ENCODE measurements around the gene VPS52. TPM values are rescaled to one million over a fixed set of nuclear protein-coding genes. Genes with fewer than 3 reads are reported as not detected.

The VPS52 gene
- total and polyA plus RNA-seq, 2 donors (not counting 1 experiment from before 2014, with no cell fraction given), result 100 to 144 TPM

Small RNA genes within 50 kb of the gene (small RNA-seq; reads per million reads assigned to genes)
- gene MIR219A1 (ENCODE audit: insufficient read length, low read depth, low replicate concordance), result not detected

Other genes starting within 250 kb of the VPS52 start
- gene HLA-DPA1, start 198.2 kb downstream of the VPS52 start, total RNA-seq, result 665 and 702 TPM in 2 replicates
- gene HLA-DPA1, start 198.2 kb downstream of the VPS52 start, polyA plus RNA-seq, result 559 and 2,256 TPM in 2 replicates
- gene HLA-DPB1, start 195.9 kb downstream of the VPS52 start, total RNA-seq, result 1,068 and 1,104 TPM in 2 replicates
- 921 and 1,578 TPM in 2 replicates for gene HLA-DPB1, start 195.9 kb downstream of the VPS52 start, polyA plus RNA-seq
- 0.39 and 0.66 TPM in 2 replicates for gene COL11A2, start 79.4 kb downstream of the VPS52 start, total RNA-seq
- gene COL11A2, start 79.4 kb downstream of the VPS52 start, polyA plus RNA-seq, result 0.82 and 0.88 TPM in 2 replicates
- 94.1 and 99.9 TPM in 2 replicates for gene RXRB, start 71.2 kb downstream of the VPS52 start, total RNA-seq
- gene RXRB, start 71.2 kb downstream of the VPS52 start, polyA plus RNA-seq, result 82.3 and 88.3 TPM in 2 replicates
- 26.1 and 29.6 TPM in 2 replicates for gene SLC39A7, start 71.0 kb downstream of the VPS52 start, total RNA-seq
- gene SLC39A7, start 71.0 kb downstream of the VPS52 start, polyA plus RNA-seq, result 18.7 and 22.2 TPM in 2 replicates
- gene HSD17B8, start 67.2 kb downstream of the VPS52 start, total RNA-seq, result 10.8 and 12.9 TPM in 2 replicates
- gene HSD17B8, start 67.2 kb downstream of the VPS52 start, polyA plus RNA-seq, result 12.8 and 25.5 TPM in 2 replicates
- gene RING1, start 63.4 kb downstream of the VPS52 start, total RNA-seq, result 43.4 and 44.2 TPM in 2 replicates
- gene RING1, start 63.4 kb downstream of the VPS52 start, polyA plus RNA-seq, result 34.9 and 37.1 TPM in 2 replicates
- 3,593 and 3,830 TPM in 2 replicates for gene RPS18, start 199 bp upstream of the VPS52 start, total RNA-seq
- gene RPS18, start 199 bp upstream of the VPS52 start, polyA plus RNA-seq, result 5,829 and 6,485 TPM in 2 replicates
- 44.1 and 46.0 TPM in 2 replicates for gene B3GALT4, start 5.2 kb upstream of the VPS52 start, total RNA-seq
- 4.6 and 10.2 TPM in 2 replicates for gene B3GALT4, start 5.2 kb upstream of the VPS52 start, polyA plus RNA-seq
- gene WDR46, start 17.4 kb upstream of the VPS52 start, total RNA-seq, result 66.4 and 77.2 TPM in 2 replicates
- gene WDR46, start 17.4 kb upstream of the VPS52 start, polyA plus RNA-seq, result 43.6 and 60.1 TPM in 2 replicates
- gene PFDN6, start 17.7 kb upstream of the VPS52 start, total RNA-seq, result 44.7 and 51.1 TPM in 2 replicates
- gene PFDN6, start 17.7 kb upstream of the VPS52 start, polyA plus RNA-seq, result 33.2 and 34.2 TPM in 2 replicates
- 94.7 and 98.5 TPM in 2 replicates for gene RGL2, start 27.1 kb upstream of the VPS52 start, total RNA-seq
- gene RGL2, start 27.1 kb upstream of the VPS52 start, polyA plus RNA-seq, result 133 and 161 TPM in 2 replicates
- 288 and 302 TPM in 2 replicates for gene TAPBP, start 42.2 kb upstream of the VPS52 start, total RNA-seq
- gene TAPBP, start 42.2 kb upstream of the VPS52 start, polyA plus RNA-seq, result 279 and 310 TPM in 2 replicates
- gene ZBTB22, start 45.9 kb upstream of the VPS52 start, total RNA-seq, result 39.7 and 44.4 TPM in 2 replicates
- gene ZBTB22, start 45.9 kb upstream of the VPS52 start, polyA plus RNA-seq, result 22.0 and 25.9 TPM in 2 replicates
- gene DAXX, start 51.1 kb upstream of the VPS52 start, total RNA-seq, result 64.7 and 72.2 TPM in 2 replicates
- gene DAXX, start 51.1 kb upstream of the VPS52 start, polyA plus RNA-seq, result 44.8 and 54.3 TPM in 2 replicates
- gene KIFC1, start 119.9 kb upstream of the VPS52 start, total RNA-seq, result 0.70 and 0.79 TPM in 2 replicates
- gene KIFC1, start 119.9 kb upstream of the VPS52 start, polyA plus RNA-seq, result 1.0 and 2.6 TPM in 2 replicates
- 179 and 198 TPM in 2 replicates for gene PHF1, start 139.1 kb upstream of the VPS52 start, total RNA-seq
- 365 and 548 TPM in 2 replicates for gene PHF1, start 139.1 kb upstream of the VPS52 start, polyA plus RNA-seq
- gene CUTA, start 146.2 kb upstream of the VPS52 start, total RNA-seq, result 134 and 137 TPM in 2 replicates
- gene CUTA, start 146.2 kb upstream of the VPS52 start, polyA plus RNA-seq, result 181 and 226 TPM in 2 replicates
- 31.4 and 43.0 TPM in 2 replicates for gene SYNGAP1, start 148.2 kb upstream of the VPS52 start, total RNA-seq
- gene SYNGAP1, start 148.2 kb upstream of the VPS52 start, polyA plus RNA-seq, result 18.6 and 18.7 TPM in 2 replicates
- gene ZBTB9, start 182.7 kb upstream of the VPS52 start, total RNA-seq, result 10.4 and 11.8 TPM in 2 replicates
- gene ZBTB9, start 182.7 kb upstream of the VPS52 start, polyA plus RNA-seq, result 2.8 and 2.9 TPM in 2 replicates

All from B cell (primary cell).